ENCODE data around the gene GBE1.

The GBE1 gene

GRCh38 chr3:81602781-81603180 is 158.7 kb downstream of the GBE1 start:
- DNase-seq: no peak

- peak; percentile 52 for DNase-seq
Measured at GRCh38 chr3:81601707-81602305, 159.6 kb downstream of the GBE1 start.

GRCh38 chr3:81592101-81592500 is 169.3 kb downstream of the GBE1 start:
- DNase-seq: no peak

- no peak for DNase-seq
Measured at GRCh38 chr3:81585937-81586336, 175.5 kb downstream of the GBE1 start.

- DNase-seq: peak; percentile 74
Measured at GRCh38 chr3:81585056-81585455, 176.4 kb downstream of the GBE1 start.

GRCh38 chr3:81581966-81582599 is 179.4 kb downstream of the GBE1 start:
- DNase-seq: peak; percentile 8

GRCh38 chr3:81580355-81580754 is 181.1 kb downstream of the GBE1 start:
- DNase-seq: no peak

- DNase-seq: no peak
Measured at GRCh38 chr3:81579744-81580143, 181.7 kb downstream of the GBE1 start.

GRCh38 chr3:81572201-81572756 is 189.2 kb downstream of the GBE1 start:
- no peak for DNase-seq

GRCh38 chr3:81568378-81568777 is 193.1 kb downstream of the GBE1 start:
- no peak for DNase-seq

- no peak for DNase-seq
Measured at GRCh38 chr3:81565041-81565440, 196.4 kb downstream of the GBE1 start.

GRCh38 chr3:81558106-81558505 is 203.3 kb downstream of the GBE1 start:
- no peak for DNase-seq

GRCh38 chr3:81554801-81555200 is 206.6 kb downstream of the GBE1 start:
- no peak for DNase-seq

- DNase-seq: peak; percentile 93
Measured at GRCh38 chr3:81554388-81554787, 207.1 kb downstream of the GBE1 start.

- no peak for DNase-seq
Measured at GRCh38 chr3:81550415-81550814, 211.0 kb downstream of the GBE1 start.

- DNase-seq: no peak
Measured at GRCh38 chr3:81549831-81550230, 211.6 kb downstream of the GBE1 start.

GRCh38 chr3:81549388-81549787 is 212.1 kb downstream of the GBE1 start:
- no peak for DNase-seq

GRCh38 chr3:81545572-81545971 is 215.9 kb downstream of the GBE1 start:
- no peak for DNase-seq

GRCh38 chr3:81544385-81544784 is 217.1 kb downstream of the GBE1 start:
- peak; percentile 16 for DNase-seq

GRCh38 chr3:81540787-81541186 is 220.7 kb downstream of the GBE1 start:
- no peak for DNase-seq

GRCh38 chr3:81531846-81532245 is 229.6 kb downstream of the GBE1 start:
- no peak for DNase-seq

GRCh38 chr3:81531263-81531662 is 230.2 kb downstream of the GBE1 start:
- DNase-seq: no peak

- no peak for DNase-seq
Measured at GRCh38 chr3:81530180-81530939, 231.1 kb downstream of the GBE1 start.

GRCh38 chr3:81521855-81522254 is 239.6 kb downstream of the GBE1 start:
- DNase-seq: no peak
